Prostate gland (tissue), 2 donors: Measurements from ENCODE around the gene FABP6.

ENCODE experiments used
- POLR2A ChIP-seq: fragments of 450-650 bp; IDR thresholded peaks from one replicate; pipeline ENCODE4 v1.6.1; 2016; ENCODE audit warnings: antibody characterized with exemption, mild to moderate bottlenecking
- POLR2AphosphoS5 ChIP-seq: sonication (generic); formaldehyde crosslinking; IDR thresholded peaks from one replicate; pipeline ENCODE4 v1.6.1; 2017; ENCODE audit warnings: antibody characterized with exemption
- TF ChIP-seq, protein P1 (sequence below), 4 experiments: fragments of 200-600 bp in 2 of 4; fragments of 450-650 bp in 2 of 4; sonication (generic) in 2 of 4; IDR thresholded peaks; 1 replicate in 3 of 4; 2 replicates in 1 of 4; pipeline ENCODE4 v1.5.1; 2016 to 2019; ENCODE audit warnings: antibody characterized with exemption in 4 of 4, mild to moderate bottlenecking in 2 of 4, moderate library complexity in 2 of 4

DNA sequence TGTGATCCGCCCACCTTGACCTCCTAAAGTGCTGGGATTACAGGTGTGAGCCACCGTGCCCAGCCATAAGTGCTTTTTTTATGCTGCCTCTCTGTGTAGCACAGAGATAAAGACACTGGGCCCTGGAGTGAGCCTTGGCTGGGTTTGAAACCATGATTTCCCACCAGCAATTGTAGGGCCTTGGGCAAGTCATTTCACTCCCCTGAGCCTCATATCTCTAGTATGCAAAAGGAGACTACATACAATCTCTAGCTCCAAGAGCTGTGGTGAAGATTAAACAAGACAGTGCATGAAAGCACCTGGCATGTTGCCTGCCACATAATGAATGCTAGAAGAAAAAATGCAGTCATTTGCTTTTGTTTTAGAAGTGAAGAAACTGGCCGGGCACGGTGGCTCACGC is 3.9 kb downstream of the FABP6 start:
- TF ChIP-seq, protein P1, sequence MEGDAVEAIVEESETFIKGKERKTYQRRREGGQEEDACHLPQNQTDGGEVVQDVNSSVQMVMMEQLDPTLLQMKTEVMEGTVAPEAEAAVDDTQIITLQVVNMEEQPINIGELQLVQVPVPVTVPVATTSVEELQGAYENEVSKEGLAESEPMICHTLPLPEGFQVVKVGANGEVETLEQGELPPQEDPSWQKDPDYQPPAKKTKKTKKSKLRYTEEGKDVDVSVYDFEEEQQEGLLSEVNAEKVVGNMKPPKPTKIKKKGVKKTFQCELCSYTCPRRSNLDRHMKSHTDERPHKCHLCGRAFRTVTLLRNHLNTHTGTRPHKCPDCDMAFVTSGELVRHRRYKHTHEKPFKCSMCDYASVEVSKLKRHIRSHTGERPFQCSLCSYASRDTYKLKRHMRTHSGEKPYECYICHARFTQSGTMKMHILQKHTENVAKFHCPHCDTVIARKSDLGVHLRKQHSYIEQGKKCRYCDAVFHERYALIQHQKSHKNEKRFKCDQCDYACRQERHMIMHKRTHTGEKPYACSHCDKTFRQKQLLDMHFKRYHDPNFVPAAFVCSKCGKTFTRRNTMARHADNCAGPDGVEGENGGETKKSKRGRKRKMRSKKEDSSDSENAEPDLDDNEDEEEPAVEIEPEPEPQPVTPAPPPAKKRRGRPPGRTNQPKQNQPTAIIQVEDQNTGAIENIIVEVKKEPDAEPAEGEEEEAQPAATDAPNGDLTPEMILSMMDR (IDR thresholded peaks at IDR 0.05), result no peak
- TF ChIP-seq POLR2AphosphoS5 (no peak), POLR2A (no peak)
